Measurements from ENCODE around the gene COL8A2.

DNA sequence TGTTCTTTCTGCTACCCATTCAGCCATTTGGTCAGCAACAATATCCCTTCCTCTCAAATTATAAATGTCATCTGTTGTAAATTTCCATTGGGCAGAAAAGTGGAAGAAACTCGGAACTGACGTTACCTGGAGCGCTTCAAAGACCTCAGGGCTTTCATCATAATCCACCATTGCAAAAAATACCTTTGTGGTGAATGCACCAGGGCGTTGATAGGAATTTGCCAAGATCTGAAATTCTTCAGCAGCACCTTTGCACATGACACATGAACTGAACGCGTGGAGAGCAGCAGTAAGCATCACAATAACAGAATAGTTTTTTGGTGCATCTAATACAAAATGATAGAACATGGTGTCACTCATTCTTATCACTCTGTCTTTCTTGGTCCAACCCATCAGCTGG, 44.2 kb downstream of the COL8A2 start:
- TF ChIP-seq, protein P1, sequence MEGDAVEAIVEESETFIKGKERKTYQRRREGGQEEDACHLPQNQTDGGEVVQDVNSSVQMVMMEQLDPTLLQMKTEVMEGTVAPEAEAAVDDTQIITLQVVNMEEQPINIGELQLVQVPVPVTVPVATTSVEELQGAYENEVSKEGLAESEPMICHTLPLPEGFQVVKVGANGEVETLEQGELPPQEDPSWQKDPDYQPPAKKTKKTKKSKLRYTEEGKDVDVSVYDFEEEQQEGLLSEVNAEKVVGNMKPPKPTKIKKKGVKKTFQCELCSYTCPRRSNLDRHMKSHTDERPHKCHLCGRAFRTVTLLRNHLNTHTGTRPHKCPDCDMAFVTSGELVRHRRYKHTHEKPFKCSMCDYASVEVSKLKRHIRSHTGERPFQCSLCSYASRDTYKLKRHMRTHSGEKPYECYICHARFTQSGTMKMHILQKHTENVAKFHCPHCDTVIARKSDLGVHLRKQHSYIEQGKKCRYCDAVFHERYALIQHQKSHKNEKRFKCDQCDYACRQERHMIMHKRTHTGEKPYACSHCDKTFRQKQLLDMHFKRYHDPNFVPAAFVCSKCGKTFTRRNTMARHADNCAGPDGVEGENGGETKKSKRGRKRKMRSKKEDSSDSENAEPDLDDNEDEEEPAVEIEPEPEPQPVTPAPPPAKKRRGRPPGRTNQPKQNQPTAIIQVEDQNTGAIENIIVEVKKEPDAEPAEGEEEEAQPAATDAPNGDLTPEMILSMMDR (conservative IDR thresholded peaks at IDR 0.05; ENCODE audit: low read length) = no peak
- TF ChIP-seq EZH2phosphoT487 (IDR thresholded peaks at IDR 0.05; ENCODE audit: borderline replicate concordance) = no peak
